H1 (cell line): Measurements from ENCODE around the gene CEP135.
"Not testable (repeated sequence)": the region's sequence is repeated elsewhere in the genome, so short reads cannot be mapped to it uniquely, and the experiment has no call there.

Experiments
- ASH2L ChIP-seq: fragments of 200-600, 300-600 bp; sonication (generic); IDR thresholded peaks from one replicate; pipeline ENCODE4 v1.7.1; 2017; ENCODE audit warnings: low read length
- CHD1 ChIP-seq: IDR thresholded peaks from 2 replicates; pipeline ENCODE4 v1.6.1; 2012; ENCODE audit warnings: low read depth, low read length, improper control_type of control experiment
- POLR2A ChIP-seq, 2 experiments: IDR thresholded peaks; 1 replicate in 1 of 2; 2 replicates in 1 of 2; pipeline ENCODE4 v1.6.1; 2011; ENCODE audit warnings: low read depth in 2 of 2, low read length in 2 of 2, mild to moderate bottlenecking in 2 of 2; ENCODE audit errors: control extremely low read depth in 1 of 2
- RFX5 ChIP-seq: IDR thresholded peaks from 2 replicates; pipeline ENCODE4 v1.6.1; 2011; ENCODE audit warnings: low read depth, low read length, improper control_type of control experiment, borderline replicate concordance
- SIN3A ChIP-seq, 2 experiments: IDR thresholded peaks in 1 of 2; conservative IDR thresholded peaks in 1 of 2; 2 replicates each; pipeline ENCODE4 v1.6.1; 2011 to 2012; ENCODE audit warnings: low read length in 2 of 2, improper control_type of control experiment in 1 of 2, low read depth in 1 of 2, mild to moderate bottlenecking in 1 of 2
- SP1 ChIP-seq: IDR thresholded peaks from 2 replicates; pipeline ENCODE4 v1.6.1; 2011; ENCODE audit warnings: low read depth, low read length
- SRF ChIP-seq: IDR thresholded peaks from 2 replicates; pipeline ENCODE4 v1.6.1; 2011; ENCODE audit warnings: mild to moderate bottlenecking, low read depth, low read length, moderate library complexity
- TAF1 ChIP-seq: IDR thresholded peaks from 2 replicates; pipeline ENCODE4 v1.6.1; 2011; ENCODE audit warnings: mild to moderate bottlenecking, low read depth, low read length
- TAF7 ChIP-seq: optimal IDR thresholded peaks from 2 replicates; pipeline ENCODE3; 2011; ENCODE audit warnings: low read depth, mild to moderate bottlenecking, inconsistent platforms, low read length, moderate library complexity, borderline replicate concordance
- YY1 ChIP-seq: IDR thresholded peaks from 2 replicates; pipeline ENCODE4 v1.6.1; 2011; ENCODE audit warnings: low read depth, mild to moderate bottlenecking, low read length
- TF ChIP-seq, protein P1 (sequence below), 3 experiments: IDR thresholded peaks; 1 replicate in 2 of 3; 2 replicates in 1 of 3; pipeline versions ENCODE4 v1.5.1 to v1.6.1; 2011; ENCODE audit warnings: low read length in 3 of 3, mild to moderate bottlenecking in 3 of 3, inconsistent platforms in 2 of 3, low read depth in 1 of 3, moderate library complexity in 1 of 3; ENCODE audit not compliant: insufficient read depth in 1 of 3; ENCODE audit errors: control extremely low read depth in 1 of 3
- TF ChIP-seq, protein P2 (sequence below): IDR thresholded peaks from 2 replicates; pipeline ENCODE4 v1.6.1; 2011; ENCODE audit warnings: low read depth, mild to moderate bottlenecking, low read length; ENCODE audit not compliant: insufficient read depth

DNA sequence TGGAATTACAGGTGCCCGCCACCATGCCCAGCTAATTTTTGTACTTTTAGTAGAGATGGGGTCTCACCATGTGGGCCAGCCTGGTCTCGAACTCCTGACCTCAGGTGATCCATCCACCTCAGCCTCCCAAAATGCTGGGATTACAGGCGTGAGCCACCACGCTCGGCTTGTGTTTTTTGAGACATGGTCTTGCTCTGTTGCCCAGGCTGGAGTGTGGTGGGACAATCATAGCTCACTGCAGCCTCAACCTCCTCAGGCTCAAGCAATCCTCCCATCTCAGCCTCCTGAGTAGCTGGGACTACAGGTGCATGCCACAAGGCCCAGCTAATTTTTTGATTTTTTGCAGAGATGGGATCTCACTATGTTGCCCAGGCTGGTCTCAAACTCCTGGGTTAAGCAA is 17.6 kb downstream of the CEP135 start:
- not testable (repeated sequence) for TF ChIP-seq TAF7; SRF; RFX5; TAF1; SP1; POLR2A (IDR thresholded peaks at IDR 0.05; ENCODE audit: control extremely low read depth in 1 of 2, low read depth in 2 of 2, low read length in 2 of 2); CHD1; SIN3A (conservative IDR thresholded peaks at IDR 0.05 in 1 of 2, IDR thresholded peaks at IDR 0.05 in 1 of 2; ENCODE audit: low read depth in 1 of 2, low read length in 2 of 2); ASH2L; YY1
- TF ChIP-seq, protein P1, sequence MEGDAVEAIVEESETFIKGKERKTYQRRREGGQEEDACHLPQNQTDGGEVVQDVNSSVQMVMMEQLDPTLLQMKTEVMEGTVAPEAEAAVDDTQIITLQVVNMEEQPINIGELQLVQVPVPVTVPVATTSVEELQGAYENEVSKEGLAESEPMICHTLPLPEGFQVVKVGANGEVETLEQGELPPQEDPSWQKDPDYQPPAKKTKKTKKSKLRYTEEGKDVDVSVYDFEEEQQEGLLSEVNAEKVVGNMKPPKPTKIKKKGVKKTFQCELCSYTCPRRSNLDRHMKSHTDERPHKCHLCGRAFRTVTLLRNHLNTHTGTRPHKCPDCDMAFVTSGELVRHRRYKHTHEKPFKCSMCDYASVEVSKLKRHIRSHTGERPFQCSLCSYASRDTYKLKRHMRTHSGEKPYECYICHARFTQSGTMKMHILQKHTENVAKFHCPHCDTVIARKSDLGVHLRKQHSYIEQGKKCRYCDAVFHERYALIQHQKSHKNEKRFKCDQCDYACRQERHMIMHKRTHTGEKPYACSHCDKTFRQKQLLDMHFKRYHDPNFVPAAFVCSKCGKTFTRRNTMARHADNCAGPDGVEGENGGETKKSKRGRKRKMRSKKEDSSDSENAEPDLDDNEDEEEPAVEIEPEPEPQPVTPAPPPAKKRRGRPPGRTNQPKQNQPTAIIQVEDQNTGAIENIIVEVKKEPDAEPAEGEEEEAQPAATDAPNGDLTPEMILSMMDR (IDR thresholded peaks at IDR 0.05; ENCODE audit: control extremely low read depth in 1 of 3, insufficient read depth in 1 of 3, low read depth in 1 of 3, low read length in 3 of 3), result not testable (repeated sequence)
- TF ChIP-seq, protein P2, sequence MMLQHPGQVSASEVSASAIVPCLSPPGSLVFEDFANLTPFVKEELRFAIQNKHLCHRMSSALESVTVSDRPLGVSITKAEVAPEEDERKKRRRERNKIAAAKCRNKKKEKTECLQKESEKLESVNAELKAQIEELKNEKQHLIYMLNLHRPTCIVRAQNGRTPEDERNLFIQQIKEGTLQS, result not testable (repeated sequence)
